HG03354 (cell line): Measurements from ENCODE around the gene GRM1.
"Not testable (repeated sequence)": the region's sequence is repeated elsewhere in the genome, so short reads cannot be mapped to it uniquely, and the experiment has no call there.

ENCODE experiments used
- ATAC-seq: cut with Tn5 transposase; IDR thresholded peaks from one replicate; pipeline ENCODE4 v1.9.1; 2021; ENCODE audit warnings: mild to moderate bottlenecking; ENCODE audit not compliant: unreplicated experiment, poor library complexity, severe bottlenecking

Gene GRM1

DNA sequence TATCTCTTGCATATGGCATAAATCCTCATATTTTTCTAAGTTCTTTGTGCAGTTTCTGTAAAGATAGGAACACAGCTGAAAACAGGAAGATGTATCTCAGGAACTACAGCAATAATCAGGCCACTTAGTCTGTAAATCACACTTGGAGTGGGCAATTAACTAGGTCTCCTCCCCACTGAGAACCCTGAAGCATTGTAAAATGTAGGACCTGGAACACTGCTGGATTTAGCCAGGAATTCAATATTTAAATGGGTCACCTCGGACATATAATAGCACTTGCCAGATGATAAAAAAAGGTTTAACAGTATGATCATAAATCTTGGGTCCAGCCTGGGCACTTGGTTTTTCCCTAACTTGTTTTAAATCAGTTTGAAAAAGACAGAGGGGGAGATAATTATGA, 155.0 kb downstream of the GRM1 start:
- ATAC-seq = no peak

DNA sequence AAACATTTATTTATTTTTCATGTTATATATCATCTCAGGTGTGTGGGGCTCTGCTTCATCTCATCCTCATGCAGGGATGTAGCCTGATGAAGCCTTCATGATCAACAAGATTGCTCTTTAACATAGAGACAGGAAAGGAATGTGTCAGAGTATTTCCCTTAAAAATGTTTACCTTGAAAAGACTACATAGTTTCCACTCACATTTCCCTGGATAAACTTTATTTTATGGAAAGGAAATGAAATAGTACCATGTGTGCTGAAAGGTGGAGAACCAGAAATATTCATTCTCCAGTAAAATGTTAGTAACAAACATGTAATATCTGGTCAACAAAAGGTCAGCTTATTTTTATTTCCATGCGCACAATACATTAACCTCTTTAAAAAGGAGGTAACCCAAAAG, 155.8 kb downstream of the GRM1 start:
- ATAC-seq = no peak

DNA sequence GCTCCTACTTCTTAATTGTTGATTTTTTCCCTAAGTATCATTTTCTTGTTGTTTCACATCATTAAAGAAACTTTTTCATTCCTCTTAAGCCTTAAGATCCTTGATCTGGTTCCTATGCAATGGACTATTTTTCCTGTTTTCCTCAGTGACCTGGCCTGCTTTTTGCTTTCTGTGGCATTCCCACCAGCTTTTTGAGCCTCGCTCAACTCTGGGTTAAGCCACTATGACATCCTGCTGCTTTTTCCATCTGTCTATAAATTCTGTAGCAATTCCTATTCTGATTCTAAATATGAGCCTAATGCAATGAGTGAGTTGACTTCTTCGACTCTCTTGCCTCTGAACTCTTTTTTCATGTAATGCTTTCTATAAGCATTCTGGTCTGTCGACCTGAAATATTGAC, 160.3 kb downstream of the GRM1 start:
- no peak for ATAC-seq

DNA sequence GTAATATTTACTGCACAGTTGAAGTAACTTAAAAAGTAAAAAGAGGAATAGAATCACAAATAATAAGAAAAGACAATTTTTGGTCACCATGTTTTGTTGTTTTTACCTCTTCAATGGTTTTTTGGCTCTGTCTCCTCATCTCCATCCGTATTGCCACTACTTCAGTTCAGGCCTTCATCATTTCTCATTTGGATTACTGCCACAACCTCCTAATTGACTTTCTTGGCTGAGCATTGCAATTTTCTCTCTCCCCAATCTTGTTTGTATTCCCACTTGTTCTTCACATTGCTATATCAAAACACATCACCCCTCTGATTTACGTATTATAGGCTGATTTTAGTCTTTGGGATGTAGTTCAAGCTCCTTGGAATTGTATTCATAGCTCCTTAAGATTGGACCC, 161.7 kb downstream of the GRM1 start:
- ATAC-seq = no peak

DNA sequence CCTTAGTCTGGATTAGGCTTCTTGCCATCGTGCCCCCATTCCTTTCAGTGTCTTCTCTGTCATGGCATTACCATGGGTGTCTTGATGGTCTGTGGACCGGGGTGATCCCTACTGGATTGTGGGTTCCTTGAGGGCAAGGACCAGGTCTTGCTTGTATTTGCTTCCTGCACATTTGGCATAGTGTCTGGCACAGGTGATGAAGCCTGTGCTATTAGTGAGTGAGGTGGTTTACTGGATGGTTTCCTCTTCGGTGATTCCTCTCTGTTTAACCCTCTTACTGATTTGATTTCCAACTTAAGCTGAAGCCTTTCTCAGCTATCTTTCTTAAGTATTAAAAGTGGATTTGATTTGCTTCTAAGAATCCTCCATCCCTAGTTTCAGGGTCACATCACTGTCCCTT, 162.3 kb downstream of the GRM1 start:
- no peak for ATAC-seq

DNA sequence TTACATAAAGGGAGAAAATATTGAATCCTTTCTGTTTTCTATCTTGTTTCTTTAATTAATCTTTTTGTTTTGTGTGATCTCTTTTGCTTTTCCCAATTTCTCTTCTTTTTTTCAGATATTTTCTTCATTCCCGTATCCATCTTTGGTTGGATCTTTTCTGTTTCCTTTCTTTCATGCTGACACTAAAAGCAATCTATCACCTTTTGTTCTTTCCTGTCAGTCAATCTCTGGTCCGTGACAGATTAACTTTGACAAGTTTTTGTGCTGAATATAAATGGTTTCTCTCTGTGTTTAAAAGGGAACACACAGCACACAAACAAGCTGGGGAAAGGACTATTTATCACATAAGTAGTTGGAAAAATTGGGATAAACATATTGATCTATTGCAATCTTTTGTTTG, 162.8 kb downstream of the GRM1 start:
- ATAC-seq = no peak

DNA sequence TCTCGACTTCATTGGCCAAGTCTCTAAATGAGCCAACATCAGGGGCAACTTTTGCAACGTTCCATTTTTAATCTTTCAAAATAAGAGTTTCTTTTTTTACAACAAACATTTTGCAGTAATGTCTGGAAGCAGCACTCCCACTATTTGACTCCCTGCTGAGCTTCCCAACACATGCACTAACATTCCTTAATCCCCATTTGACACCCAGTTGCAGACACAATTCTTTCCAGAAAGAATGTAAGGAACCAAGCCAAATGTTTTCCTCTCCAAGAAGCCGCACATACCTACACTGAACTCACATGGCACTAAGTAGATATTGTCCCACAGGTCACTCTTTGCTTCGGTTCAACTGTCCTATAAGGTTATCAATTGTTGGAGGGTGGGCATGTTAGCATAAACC, 165.6 kb downstream of the GRM1 start:
- ATAC-seq = no peak

DNA sequence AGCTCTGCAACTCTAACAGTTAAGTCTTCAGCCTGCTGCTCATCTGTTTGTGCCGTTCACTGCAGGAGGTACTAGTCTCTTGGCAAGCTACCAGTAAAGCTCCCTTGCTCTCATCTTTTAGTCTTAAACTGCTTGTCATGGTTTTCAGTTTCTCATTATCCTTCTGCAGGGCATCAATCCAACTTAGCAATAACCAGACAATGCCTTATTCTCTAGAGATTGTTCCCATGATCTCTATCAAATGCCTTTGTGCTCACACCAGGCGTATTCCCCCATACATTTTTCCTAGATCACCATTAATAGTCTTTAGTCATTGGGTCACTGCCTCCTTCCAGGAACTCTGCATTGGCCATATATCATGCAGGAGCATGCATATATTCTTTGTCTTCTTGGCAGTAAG, 171.3 kb downstream of the GRM1 start:
- ATAC-seq = no peak

DNA sequence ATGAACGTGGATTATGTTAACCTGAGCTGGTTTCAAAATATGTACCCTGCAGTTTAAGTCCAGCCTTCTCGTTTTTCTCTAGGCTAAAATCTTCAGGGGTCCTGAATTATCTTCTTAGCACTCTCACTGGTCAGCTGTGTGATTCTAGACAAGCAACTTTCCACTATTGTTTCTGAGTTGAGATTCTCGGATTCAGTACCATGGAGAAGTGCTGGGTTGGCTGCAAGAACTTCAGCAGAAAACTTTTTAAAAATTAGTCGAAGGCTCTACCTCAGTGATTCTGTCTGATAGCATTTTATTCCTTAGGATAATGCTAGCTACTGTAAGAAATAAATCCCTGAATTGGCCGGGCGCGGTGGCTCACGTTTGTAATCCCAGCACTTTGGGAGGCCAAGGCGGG, 173.7 kb downstream of the GRM1 start:
- no peak for ATAC-seq

DNA sequence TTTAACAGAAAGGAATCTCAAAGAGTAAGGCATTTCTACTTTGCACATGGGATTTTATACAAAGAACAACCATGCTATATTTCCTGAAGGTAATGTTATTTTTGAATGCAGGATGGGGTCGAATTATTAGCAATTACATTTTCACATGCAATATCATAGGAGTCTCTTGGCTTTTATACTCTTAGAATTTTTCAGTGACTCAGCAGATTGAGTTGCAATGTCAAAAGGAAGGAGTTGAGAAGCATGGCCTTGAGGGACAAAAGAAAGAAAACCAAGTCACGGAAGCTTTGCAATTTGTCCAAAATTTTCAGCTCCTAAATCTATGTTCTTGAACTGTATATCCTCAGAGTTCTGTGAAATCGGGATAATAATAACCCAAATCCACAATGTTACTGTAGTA, 181.1 kb downstream of the GRM1 start:
- no peak for ATAC-seq

DNA sequence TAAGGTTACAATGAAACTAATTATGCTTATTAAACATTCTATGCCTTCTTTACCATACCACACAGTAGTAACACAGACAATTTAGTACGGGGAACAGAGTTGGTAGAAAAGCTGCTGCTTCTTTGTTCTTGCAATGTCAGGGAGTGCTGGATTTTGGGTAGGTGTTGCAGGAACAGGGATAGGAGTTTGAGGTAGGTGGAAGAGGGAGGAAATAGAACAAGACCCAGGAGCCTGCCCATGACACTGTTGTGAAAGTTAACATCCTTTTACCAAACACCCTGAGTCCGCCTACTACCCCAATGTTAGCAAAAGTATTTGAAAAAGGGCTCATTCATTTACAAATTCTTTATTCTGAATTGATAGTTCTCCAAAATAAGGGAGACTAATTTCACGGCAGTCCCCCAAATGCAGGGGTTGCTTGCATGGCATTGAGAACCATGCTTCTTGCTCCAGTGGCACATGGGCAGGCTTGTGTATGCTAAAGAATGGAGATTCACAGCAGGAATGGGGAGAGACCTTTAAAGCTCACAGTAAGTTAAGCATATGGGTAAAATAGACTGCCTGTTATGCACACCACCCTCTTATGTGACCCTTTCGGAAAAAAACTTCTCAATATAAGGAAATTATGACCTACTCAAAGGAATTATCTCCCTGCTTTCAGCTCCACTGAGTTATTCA, 181.7 kb downstream of the GRM1 start:
- ATAC-seq = no peak

DNA sequence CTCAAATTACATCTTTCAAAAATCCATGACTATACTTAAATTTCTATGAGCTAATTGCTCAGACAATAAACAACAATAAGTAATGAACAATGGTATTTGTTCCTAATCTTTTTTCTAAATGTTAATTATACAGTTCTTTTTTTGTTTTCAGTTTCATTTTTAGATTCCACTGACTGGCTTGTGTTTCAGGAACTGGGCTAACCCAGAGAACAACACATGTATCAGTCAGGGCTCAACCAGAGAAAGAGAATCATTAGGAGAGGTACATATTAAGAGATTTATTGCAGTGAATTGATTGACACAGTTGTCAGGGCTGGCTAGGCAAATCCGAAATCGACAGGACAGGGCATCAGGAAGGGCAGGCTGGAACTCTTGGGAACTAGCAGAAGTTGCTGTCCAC, 182.8 kb downstream of the GRM1 start:
- peak; percentile 61 for ATAC-seq

DNA sequence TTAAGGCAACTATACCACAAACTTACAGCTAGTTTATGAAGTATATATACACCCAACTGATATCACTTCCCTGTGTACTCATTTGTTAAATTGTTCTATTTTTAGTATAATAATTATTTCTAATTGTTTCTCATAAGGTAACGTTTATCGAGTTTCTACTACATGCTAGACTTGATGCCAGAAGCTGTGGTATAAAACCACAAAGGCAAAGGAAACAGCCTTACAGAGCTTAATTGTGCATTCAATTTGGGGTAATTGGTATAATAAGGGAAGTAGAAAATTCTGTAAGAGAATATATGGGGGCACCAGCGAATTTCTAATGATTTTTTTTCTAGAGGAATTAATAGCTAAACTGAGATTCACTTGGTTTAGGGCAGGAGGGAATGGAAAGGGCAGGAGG, 183.9 kb downstream of the GRM1 start:
- ATAC-seq = no peak

DNA sequence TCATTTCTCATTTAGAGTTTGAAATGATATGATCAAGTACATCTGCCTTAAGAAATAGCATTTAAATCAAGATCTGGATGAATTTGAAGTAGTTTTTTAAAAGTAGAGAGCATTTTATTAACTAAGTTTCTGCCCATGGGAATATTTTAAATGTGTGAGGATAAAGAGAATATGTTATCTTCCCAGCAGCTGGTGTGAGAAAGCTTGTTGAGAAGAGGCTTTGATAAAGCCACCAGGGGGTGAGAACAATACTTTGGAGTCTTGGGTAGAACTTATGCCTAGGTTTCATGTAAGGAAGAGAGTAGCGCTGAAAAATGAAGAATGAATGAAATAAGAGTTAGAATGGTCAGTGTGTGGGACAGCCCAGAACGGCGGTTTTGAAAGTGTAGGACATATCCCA, 190.2 kb downstream of the GRM1 start:
- ATAC-seq = no peak

DNA sequence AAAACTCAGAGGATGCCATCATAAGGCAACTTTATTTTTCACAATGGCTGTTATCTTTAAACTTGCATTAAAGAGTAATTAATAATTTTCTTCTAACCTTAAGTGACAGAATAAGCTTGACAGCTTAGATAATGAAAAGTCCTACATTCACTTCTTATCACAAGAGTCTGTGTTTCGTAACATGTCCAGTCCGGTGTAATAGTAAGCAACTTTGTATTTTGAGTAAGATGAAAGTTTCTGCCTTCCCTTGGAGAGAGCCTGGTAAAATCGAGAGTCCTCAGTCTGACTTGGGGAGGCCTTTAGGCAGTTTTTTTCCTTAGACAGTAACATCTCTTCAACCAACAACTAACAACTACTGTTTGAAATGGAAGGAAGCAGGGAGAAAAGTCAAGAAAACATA, 195.6 kb downstream of the GRM1 start:
- ATAC-seq = no peak

DNA sequence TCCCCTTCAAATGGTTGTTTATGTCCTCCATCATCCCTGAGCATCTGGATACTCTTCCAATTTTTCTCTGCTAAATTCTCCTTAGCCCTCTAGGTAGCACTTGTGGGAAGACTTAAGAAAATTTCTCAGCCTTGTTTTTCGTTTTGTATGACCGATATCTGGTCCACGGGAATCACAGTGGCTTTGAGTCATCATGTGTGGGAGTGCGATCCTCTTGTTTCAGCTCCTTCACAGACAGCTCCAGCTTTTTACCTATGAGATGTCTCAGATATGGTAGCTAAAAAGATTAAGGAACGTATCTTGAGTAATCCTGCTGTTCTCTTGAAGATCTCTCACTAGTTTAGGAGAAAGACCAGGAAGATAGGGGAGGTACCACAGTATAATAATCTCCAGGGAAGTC, 196.1 kb downstream of the GRM1 start:
- ATAC-seq = no peak

DNA sequence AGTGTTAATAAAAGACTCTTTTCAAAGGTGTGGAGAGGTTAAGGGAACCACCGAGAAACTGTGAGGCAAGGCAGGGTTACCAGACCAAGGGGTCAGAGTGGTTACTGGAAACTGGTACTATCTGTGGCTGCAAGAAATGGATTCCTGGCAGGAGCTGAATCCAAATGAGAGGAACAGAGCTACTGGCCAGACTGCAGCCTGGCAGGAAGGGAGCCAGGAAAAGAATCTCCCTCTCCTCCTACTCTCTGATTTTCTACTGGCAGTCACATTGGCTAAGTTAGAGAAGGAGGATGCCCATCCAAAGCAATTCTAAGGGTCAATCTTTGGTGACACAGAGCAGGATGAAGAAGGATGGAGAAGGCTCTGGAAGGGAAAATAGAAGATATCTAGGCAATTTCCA, 211.5 kb downstream of the GRM1 start:
- ATAC-seq = no peak

DNA sequence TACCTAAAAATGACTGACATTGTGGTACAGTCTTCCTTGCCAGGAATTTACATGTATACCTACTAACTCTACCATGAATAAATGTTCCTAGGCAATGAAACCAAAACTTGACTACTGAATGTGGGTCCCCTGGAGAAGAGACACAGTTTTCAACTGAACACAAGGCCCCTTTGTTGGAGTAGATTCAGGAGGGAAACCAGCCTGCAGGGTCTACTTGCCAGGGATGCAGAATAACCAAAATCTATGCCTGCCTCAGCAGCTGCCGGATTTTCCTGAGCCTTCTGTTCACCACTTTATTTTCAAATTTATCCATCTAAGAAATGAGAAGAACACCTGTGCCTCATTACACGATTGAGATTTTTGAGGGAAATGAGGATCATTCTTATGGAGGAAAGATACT, 211.9 kb downstream of the GRM1 start:
- ATAC-seq = no peak

DNA sequence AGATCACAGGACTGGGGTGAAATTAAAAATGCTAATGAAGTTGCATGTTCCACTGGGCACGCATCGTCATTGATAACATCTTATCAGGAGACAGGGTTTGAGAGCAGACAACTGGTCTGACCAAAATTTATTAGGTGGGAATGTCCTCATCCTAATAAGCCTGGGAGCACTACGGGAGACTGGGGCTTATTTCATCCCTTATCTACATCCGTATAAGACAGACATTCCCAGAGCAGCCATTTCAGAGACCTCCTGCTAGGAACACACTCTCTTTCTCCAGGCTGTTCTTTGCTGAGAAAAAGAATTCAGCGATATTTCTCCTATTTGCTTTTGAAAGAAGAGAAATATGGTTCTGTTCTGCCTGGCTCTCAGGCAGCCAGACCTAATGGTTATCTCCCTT, 214.8 kb downstream of the GRM1 start:
- ATAC-seq = not testable (repeated sequence)

DNA sequence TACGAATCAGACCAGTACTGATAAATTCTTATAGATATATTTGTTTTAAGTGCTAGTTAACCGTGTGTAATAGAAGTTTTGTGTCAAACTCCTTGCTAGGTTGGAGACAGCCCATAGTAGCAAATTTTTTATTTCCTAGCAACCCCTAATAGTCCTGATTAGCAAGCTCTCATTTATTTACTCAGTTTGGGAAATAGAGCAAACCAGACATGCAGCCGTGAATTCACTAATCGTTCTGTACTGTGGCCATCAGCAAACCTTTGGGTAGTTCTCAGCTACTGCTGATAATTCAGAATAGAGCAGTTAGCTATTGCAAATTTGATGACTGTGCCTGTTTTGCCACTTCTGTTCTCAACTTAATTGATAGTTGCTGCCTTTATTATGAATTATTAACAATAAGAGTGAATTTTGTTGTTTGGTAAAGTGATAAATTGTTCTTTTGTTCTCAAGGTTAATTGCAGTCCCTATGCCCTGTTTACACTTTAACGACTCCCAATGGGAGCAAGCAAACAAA, 215.8 kb downstream of the GRM1 start:
- no peak for ATAC-seq

DNA sequence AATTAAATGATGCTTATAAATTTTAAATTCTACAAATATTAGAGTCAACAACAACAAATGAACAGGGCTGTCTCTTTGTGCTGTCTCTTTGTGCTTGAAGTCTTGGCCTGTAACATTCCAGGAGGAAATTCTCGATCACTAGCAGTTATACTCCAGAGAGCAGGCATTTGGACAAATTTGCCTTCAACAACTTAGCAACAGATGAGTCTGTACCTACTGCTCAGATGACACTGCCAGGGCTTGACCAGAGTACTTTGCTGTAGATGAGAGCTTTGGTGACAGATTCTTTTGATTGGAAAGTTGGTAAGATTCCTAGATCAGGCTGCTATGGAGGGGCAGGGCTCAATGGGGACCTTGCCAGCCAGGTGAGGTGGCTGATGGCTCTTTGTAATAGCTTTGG, 217.2 kb downstream of the GRM1 start:
- no peak for ATAC-seq

DNA sequence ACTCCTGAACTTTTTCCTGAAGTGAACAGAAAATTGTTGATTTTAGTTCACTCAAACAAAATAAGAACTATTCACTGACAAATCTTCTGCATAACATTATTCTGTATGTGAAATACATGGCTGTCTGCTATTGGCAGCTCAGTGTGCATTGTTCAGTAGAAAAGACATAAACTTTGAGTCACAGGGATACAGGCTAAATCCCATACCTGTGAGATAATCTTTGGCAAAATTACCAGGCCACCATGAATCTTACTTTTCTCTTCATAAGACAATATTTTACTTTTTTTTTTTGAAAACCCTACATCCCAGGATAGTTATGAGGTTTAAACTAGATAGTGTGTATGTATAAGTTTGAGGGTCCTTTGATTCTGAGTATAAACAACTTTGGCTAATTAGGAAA, 224.8 kb downstream of the GRM1 start:
- no peak for ATAC-seq
